Measurements from ENCODE around the gene DOLPP1. TPM values are rescaled to one million over a fixed set of nuclear protein-coding genes. Genes with fewer than 3 reads are reported as not detected.
"Not testable (repeated sequence)": the region's sequence is repeated elsewhere in the genome, so short reads cannot be mapped to it uniquely, and the experiment has no call there.

Gene DOLPP1, protein sequence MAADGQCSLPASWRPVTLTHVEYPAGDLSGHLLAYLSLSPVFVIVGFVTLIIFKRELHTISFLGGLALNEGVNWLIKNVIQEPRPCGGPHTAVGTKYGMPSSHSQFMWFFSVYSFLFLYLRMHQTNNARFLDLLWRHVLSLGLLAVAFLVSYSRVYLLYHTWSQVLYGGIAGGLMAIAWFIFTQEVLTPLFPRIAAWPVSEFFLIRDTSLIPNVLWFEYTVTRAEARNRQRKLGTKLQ
- total RNA-seq: 10 to 100 TPM; 13.9 to 15.3 TPM

DNA sequence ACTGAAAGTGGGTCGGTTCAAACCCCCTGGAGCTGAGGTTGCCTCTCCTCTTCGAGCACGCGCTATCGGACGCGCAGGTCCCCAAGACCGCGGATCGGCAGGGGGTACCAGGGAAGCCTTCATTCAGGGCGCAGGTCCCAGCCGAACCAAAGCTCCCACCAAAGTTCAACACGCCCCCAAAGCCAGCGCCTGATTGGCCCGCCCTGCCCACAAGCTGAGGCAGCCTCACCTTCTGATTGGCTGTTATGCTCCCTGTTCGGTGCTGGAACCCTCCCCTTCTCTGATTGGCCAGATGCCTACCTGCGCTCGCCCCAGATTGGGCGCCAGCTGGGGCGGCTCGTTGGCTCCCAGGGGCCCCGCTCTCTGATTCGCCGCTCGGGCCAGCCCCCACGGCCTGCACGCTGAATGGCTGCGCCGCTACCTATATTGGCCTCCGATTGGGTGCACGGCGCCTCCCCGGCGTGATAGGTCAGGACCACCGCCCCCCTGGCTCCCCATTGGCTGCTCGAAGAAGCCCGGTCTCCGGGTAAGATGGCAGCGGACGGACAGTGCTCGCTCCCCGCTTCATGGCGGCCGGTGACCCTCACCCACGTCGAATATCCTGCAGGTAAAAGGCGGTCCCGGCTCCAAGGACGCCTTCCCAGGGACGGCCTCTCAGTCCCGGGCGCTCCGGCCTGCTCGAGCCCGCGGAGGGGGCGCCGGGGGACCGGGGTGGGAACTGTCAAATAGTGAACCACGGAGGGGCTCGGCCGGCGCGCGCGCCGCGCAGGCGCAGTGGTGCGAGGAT is at the start of gene DOLPP1:
DOLPP1 (plus strand) TSS at position 511 of the 787 bp plus-strand sequence; CDS start at position 532, 21 bp downstream.
- H3K36me3 Mint-ChIP-seq: no peaks in the 10 kb centered on the region
- H3K4me1 Mint-ChIP-seq (ENCODE audit: low read depth): peaks cover 17% of the 10 kb centered on the region
- DNase-seq: peak; percentile 99
- H3K9me3 Mint-ChIP-seq: no peaks in the 10 kb centered on the region
- H3K4me3 Mint-ChIP-seq: peak within 1 kb of the TSS; percentile 83
- ChIA-PET POLR2A (interaction anchor here (1.2 to 1.8 kb wide), 2 partner anchors 9 to 30 kb away, joined by 3 to 8 read pairs; partner anchors contain the start of genes CRAT and PTPA), CTCF (interaction anchor here (0.7 to 1.6 kb wide), 4 partner anchors 51 to 379 kb away, joined by 3 to 11 read pairs (median 4); partner anchors contain the start of gene PKN3)
- intact Hi-C loops (cut with micrococcal nuclease): loop anchor here (1.0 kb wide), 2 partner anchors 31 to 44 kb away; partner anchors contain the start of genes MIGA2 and PTPA
- peak within 1 kb of the TSS; percentile 42 for H3K27ac Mint-ChIP-seq
- H3K27me3 Mint-ChIP-seq: no peaks in the 10 kb centered on the region

DNA sequence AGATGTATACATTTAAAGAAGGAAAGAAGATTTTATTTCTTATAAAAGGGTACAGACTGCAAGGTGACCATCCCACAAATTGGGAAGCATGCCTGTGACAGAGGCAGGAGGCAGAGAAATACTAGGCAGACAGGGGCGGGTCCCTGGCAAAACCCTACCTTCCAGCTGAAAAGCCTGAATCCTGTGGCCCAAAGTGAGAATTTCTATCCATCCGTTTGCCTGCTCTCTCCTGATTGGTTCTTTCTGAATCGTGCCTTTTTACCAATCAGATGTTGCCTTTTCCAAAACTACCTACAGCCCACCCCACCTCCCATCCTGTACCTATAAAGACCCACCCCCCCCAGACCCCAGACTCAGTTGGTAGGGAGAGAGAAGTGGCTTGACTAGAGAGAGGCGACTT is 49.4 kb upstream of the DOLPP1 start:
- intact Hi-C loops (cut with micrococcal nuclease): loop anchor here (10.0 kb wide), 1 partner anchor 757 kb away; the partner anchor contains the start of genes GOLGA2 and SWI5

DNA sequence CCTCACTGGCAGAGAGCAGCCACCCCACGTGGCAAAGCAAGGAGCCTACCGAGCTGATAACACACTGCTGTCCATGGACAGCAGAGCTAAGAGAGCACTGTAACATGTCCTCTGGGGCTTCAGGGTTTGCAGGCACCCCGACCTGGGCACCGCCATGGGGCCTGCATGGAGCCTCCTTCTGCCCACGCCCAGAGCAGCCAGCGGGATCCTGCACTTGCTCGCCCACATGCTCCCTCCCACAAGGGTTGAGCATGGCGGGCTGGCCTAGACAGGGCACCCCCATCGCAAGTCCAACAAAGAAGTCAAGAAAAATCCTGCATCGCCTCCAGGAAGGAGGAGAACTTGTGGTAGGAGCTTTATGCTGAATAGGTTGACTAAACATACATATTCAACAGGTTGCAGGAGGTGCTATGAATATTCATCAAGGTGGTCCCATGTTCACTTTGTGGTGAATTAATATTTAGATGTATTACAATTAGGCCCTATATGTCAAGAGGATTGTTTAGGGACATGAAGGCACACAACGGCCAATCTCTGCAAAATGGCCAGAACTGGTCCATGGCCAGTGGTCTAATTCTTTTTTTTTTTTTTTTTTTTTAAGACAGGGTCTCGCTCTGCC is 48.3 kb upstream of the DOLPP1 start:
- peaks cover 18% of the 10 kb centered on the region for H3K4me1 Mint-ChIP-seq (ENCODE audit: low read depth)
- no peaks in the 10 kb centered on the region for H3K36me3 Mint-ChIP-seq
- CTCF ChIA-PET: no interaction called here
- no peak for DNase-seq
- H3K27ac Mint-ChIP-seq: no peak overlapping the region
- POLR2A ChIA-PET: no interaction called here
- no peak overlapping the region for H3K4me3 Mint-ChIP-seq
- no peaks in the 10 kb centered on the region for H3K9me3 Mint-ChIP-seq
- no peaks in the 10 kb centered on the region for H3K27me3 Mint-ChIP-seq
- intact Hi-C loops (cut with micrococcal nuclease): loop anchor here (10.0 kb wide), 1 partner anchor 758 kb away; the partner anchor contains the start of genes GOLGA2 and SWI5

More for the DNA sequence above, 49.4 kb upstream of the DOLPP1 start:
- Mint-ChIP-seq H3K4me3 (no peak overlapping the region), H3K9me3 (no peaks in the 10 kb centered on the region), H3K27ac (no peak overlapping the region), H3K27me3 (no peaks in the 10 kb centered on the region), H3K4me1 (ENCODE audit: low read depth) (peaks cover 16% of the 10 kb centered on the region), H3K36me3 (no peaks in the 10 kb centered on the region)
- CTCF ChIA-PET: no interaction called here
- POLR2A ChIA-PET: interaction anchor here (0.7 kb wide), 1 partner anchor 481 kb away, joined by 3 read pairs; no protein-coding TSS in a partner anchor
- no peak for DNase-seq

DNA sequence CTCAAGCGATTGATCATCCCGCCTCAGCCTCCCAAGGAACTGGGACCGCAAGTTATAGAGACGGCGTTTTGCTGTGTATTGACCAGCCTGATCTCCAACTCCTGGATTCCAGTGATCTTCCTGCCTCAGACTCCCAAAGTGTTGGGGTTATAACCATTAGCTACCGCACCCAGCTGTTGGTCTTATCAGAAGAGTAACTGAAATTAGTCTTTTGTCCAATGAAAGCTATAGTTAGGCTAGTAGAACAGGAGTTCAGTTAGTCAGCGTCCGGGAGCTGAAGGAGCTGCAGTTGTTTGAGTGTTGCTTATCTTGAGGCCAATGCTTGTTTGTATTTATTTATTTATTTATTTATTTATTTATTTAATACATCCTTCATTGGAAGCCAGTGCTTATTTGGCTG is 47.7 kb upstream of the DOLPP1 start:
- no peak overlapping the region for H3K27ac Mint-ChIP-seq
- H3K4me1 Mint-ChIP-seq (ENCODE audit: low read depth): peaks cover 23% of the 10 kb centered on the region
- no peak for DNase-seq
- no peaks in the 10 kb centered on the region for H3K36me3 Mint-ChIP-seq
- no peak overlapping the region for H3K4me3 Mint-ChIP-seq
- ChIA-PET CTCF (no interaction called here), POLR2A (no interaction called here)
- no peaks in the 10 kb centered on the region for H3K27me3 Mint-ChIP-seq
- intact Hi-C loops (cut with micrococcal nuclease): loop anchor here (10.0 kb wide), 1 partner anchor 758 kb away; the partner anchor contains the start of genes GOLGA2 and SWI5
- H3K9me3 Mint-ChIP-seq: no peaks in the 10 kb centered on the region

DNA sequence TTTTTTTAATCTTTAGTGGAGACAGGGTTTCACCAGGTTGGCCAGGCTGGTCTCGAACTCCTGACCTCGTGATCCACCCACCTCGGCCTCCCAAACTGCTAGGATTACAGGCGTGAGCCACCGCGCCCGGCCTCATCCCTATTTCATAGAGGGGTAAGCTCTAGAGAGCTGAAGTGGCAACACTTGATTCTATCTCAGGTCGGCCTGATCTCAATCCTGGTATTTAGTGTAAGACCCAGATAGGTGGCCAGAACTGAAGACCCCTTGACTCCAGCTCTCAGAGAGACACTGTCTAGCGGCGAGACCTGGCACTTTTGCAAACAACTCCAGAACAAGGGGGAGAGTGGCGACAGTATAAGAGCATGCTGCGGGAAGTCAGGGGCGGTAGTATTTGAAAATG is 45.1 kb upstream of the DOLPP1 start:
- ChIA-PET CTCF (interaction anchor here (1.0 kb wide), 1 partner anchor 107 kb away, joined by 3 read pairs; no protein-coding TSS in a partner anchor), POLR2A (interaction anchor here (1.0 to 1.4 kb wide), 4 partner anchors 8 to 486 kb away, joined by 3 to 4 read pairs (median 4); partner anchors contain the start of genes CRAT, PTPA, SH3GLB2 and ZDHHC12)
- H3K27ac Mint-ChIP-seq: peak overlapping the region; percentile 19
- DNase-seq, H3K27me3 Mint-ChIP-seq, H3K9me3 Mint-ChIP-seq, H3K36me3 Mint-ChIP-seq: not testable (repeated sequence)
- H3K4me3 Mint-ChIP-seq: peak overlapping the region; percentile 98
- H3K4me1 Mint-ChIP-seq (ENCODE audit: low read depth): peaks cover 26% of the 10 kb centered on the region
- intact Hi-C loops (cut with micrococcal nuclease): loop anchor here (1.0 to 10.0 kb wide), 6 partner anchors 8 to 761 kb away; partner anchors contain the start of genes CRAT, DOLPP1, GOLGA2 and KYAT1

DNA sequence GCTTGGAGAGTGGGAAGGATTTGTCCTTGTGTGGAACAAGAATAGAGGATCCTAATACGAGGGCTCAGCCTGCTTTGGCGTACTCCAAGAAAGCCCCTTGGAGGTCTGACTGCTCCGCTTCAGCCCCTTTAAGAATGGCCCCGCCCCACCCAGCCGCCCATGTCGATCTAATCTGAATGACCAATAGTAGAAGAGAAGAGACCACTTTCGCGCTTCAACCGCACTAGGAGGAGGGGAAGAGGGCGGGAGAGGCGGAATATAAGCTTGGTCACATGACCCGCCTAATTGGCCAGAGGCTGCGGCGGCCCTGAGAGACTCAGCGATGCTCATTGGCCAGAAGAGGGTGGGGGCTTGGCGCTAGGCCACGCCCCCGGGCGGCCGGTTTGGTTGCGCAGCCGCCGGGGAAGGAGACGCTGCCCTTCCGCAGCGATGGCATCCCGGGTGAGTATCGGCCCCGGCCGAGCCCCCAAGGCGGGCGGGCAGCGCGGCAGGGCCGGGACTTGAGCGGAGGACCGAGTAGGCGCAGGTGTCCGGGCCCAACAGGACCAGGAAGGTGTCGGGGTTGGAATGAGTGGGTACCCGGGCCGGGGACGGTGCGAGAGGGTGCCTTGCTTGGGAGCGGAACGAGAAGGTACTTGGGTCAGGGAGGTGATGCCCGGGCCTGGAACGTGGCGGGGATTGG is 44.5 kb upstream of the DOLPP1 start, which contains the start of gene MIGA2:
MIGA2 (plus strand) TSS at position 386 of the 682 bp plus-strand sequence. CDS start 3,969 bp downstream, outside the sequence.
- intact Hi-C loops (cut with micrococcal nuclease): loop anchor here (1.0 to 10.0 kb wide), 6 partner anchors 8 to 762 kb away; partner anchors contain the start of genes CRAT, DOLPP1, GOLGA2 and KYAT1
- DNase-seq: peak; percentile 97
- H3K9me3 Mint-ChIP-seq: no peaks in the 10 kb centered on the region
- H3K4me1 Mint-ChIP-seq (ENCODE audit: low read depth): peaks cover 26% of the 10 kb centered on the region
- ChIA-PET POLR2A (interaction anchor here (1.0 to 1.4 kb wide), 4 partner anchors 9 to 486 kb away, joined by 3 to 4 read pairs (median 4); partner anchors contain the start of genes CRAT, PTPA, SH3GLB2 and ZDHHC12), CTCF (interaction anchor here (1.0 kb wide), 1 partner anchor 107 kb away, joined by 3 read pairs; no protein-coding TSS in a partner anchor)
- H3K4me3 Mint-ChIP-seq: peak within 1 kb of the TSS; percentile 98
- peak within 1 kb of the TSS; percentile 19 for H3K27ac Mint-ChIP-seq
- no peaks in the 10 kb centered on the region for H3K36me3 Mint-ChIP-seq
- no peaks in the 10 kb centered on the region for H3K27me3 Mint-ChIP-seq

DNA sequence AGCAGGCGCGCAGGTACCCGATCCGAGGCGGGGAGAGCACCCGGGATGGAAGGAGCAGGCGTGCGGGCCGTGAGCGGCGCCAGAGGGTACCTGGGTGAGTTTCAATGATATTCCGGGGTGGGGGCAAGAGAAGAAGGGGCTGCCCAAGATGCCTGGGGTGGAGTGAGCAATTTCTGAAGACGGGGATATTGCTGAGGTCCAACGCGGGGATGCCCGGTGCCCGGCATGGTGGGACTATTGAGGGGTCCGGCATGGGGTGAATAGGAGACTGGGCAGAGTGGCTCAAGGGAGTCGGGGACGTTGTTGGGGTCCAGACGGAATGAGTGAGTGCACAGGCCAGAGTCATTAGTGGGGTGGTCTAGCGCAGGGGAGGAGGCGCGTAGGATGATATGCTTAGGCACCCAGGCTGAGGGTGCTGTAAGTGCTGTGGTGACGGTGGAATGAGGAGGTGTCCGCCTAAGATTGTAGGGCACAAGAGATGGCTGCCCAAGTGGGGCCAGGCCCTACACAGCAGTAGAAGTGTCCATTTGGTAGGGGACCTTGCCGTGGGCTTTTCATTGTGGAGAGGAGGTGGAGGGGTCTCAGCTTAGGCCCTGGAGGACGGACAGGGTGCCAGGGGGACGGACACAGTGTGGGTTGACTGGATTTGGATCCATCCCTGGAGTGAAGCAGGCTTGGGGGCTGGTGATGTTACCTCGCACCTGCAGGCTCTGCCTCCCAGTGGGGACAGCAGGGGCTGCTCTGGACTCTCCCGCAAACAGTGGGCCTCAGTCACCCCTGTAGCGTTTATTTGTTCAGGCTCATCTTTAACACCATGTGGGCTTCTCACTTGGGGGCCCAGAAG is 43.8 kb upstream of the DOLPP1 start:
- peak; percentile 13 for DNase-seq
- Mint-ChIP-seq H3K4me3 (peak overlapping the region; percentile 98), H3K4me1 (ENCODE audit: low read depth) (peaks cover 26% of the 10 kb centered on the region), H3K9me3 (no peaks in the 10 kb centered on the region), H3K27ac (peak overlapping the region; percentile 19), H3K36me3 (no peaks in the 10 kb centered on the region), H3K27me3 (no peaks in the 10 kb centered on the region)
- intact Hi-C loops (cut with micrococcal nuclease): loop anchor here (1.0 to 10.0 kb wide), 6 partner anchors 9 to 762 kb away; partner anchors contain the start of genes CRAT, DOLPP1, GOLGA2 and KYAT1
- CTCF ChIA-PET: interaction anchor here (1.0 kb wide), 1 partner anchor 106 kb away, joined by 3 read pairs; no protein-coding TSS in a partner anchor
- POLR2A ChIA-PET: interaction anchor here (0.6 to 1.4 kb wide), 4 partner anchors 10 to 487 kb away, joined by 3 to 4 read pairs (median 4); partner anchors contain the start of genes CRAT, PTPA and SH3GLB2

DNA sequence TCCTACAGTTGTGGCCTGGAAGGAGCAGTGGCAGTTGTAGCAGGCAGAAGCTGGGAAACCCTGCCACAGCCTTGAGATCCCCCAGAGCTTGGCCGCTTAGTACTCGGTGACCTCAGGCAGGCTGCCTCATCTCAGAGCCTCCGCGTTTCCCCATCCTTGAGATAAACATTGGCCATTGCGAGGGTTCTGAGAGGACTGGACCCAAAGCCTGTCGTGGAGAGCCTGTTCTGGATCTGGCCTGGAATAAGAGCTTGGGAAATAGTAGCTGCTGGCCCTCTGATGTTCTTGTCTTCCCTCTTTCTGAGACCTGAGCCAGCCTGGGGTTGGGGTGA is 43.2 kb upstream of the DOLPP1 start:
- no peaks in the 10 kb centered on the region for H3K9me3 Mint-ChIP-seq
- CTCF ChIA-PET: interaction anchor here (2.2 kb wide), 1 partner anchor 10 kb away, joined by 7 read pairs; the partner anchor contains the start of gene SH3GLB2
- POLR2A ChIA-PET: interaction anchor here (0.6 kb wide), 1 partner anchor 361 kb away, joined by 4 read pairs; no protein-coding TSS in a partner anchor
- H3K27ac Mint-ChIP-seq: no peak overlapping the region
- peaks cover 3% of the 10 kb centered on the region for H3K36me3 Mint-ChIP-seq
- H3K27me3 Mint-ChIP-seq: no peaks in the 10 kb centered on the region
- intact Hi-C loops (cut with micrococcal nuclease): loop anchor here (2.0 to 10.0 kb wide), 4 partner anchors 73 to 763 kb away; partner anchors contain the start of genes CRAT, GOLGA2, KYAT1 and NTMT1
- peaks cover 26% of the 10 kb centered on the region for H3K4me1 Mint-ChIP-seq (ENCODE audit: low read depth)
- no peak for DNase-seq
- H3K4me3 Mint-ChIP-seq: peak overlapping the region; percentile 98

DNA sequence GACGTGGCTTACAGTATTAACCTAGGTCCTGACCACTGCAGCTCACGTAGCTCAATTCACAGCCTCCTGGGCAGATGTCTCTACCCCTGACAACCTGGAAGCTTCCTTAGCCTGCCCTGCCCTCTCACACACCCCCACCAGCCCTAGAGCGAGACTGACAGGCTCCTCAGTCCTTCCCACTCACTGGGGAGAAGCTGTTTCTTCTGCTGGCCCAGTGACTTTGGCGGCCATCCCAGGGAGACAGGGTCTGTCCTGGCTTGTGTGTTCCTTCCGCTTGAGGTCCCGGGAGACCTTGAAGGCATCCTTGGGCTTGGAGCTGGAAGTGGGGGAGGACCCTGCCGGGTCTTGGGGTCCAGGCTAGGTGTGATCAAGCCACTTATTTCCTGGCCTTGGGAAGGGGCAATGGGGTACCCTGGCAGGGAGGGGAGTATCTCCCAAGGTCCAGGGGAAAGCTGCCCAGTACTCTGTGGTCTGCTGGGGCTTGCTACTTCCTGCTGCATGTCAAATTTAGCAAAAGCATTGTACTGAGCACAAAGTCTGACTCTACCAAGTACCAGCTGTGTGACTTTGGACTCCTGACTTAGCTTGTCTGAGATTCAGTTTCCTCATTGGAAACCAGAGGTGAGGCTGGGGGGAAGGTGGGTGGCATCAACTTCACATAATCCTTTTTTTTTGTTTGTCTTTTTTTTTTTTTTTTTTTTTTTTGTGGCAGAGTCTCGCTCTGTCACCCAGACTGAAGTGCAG is 42.6 kb upstream of the DOLPP1 start:
- CTCF ChIA-PET: interaction anchor here (2.2 kb wide), 1 partner anchor 10 kb away, joined by 7 read pairs; the partner anchor contains the start of gene SH3GLB2
- no peaks in the 10 kb centered on the region for H3K27me3 Mint-ChIP-seq
- H3K4me1 Mint-ChIP-seq (ENCODE audit: low read depth): peaks cover 26% of the 10 kb centered on the region
- no peak for DNase-seq
- H3K4me3 Mint-ChIP-seq: peak overlapping the region; percentile 98
- H3K9me3 Mint-ChIP-seq: no peaks in the 10 kb centered on the region
- POLR2A ChIA-PET: interaction anchor here (0.6 kb wide), 1 partner anchor 362 kb away, joined by 4 read pairs; no protein-coding TSS in a partner anchor
- no peak overlapping the region for H3K27ac Mint-ChIP-seq
- intact Hi-C loops (cut with micrococcal nuclease): loop anchor here (10.0 kb wide), 1 partner anchor 763 kb away; the partner anchor contains the start of genes GOLGA2 and SWI5
- H3K36me3 Mint-ChIP-seq: peaks cover 3% of the 10 kb centered on the region
